ENCODE results near the gene SPHK2.
A peak's percentile ranks its signal among the peaks of the same experiment; 100 is the strongest.
"Not testable (repeated sequence)": the region's sequence is repeated elsewhere in the genome, so short reads cannot be mapped to it uniquely, and the experiment has no call there.

The SPHK2 gene

DNA sequence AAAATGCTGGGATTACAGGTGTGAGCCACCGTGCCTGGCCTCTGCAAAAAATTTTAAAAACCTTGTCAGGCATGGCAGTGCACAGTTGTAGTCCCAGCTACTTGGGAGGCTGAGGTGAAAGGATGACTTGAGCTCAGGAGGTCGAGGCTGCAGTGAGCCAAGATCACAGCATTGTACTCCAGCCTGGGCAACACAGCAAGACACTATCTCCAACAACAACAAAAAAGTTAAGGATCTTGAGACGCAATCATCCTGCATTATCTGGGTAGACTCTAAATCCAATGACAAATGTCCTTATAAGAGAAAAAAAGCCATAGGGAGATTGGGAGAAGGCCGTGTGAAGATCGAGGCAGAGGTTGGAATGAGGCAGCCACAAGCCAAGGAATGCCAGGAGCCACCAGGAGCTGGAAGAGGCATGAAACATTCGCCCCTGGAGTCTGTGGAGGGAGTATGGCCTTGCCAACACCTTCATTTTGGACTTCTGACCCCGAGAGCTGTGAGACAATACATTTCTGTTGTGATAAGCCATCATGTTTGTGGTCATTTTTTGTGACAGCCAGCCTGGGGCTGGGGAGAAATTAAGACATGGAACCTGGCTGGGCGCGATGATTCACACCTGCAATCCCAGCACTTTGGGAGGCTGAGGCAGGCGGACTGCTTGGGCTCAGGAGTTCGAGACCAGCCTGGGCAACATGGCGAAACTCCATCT lies 31.8 kb downstream of the SPHK2 start:
- no peaks in the 10 kb centered on the region for H3K27me3 ChIP-seq (ENCODE audit: control insufficient read depth in 1 of 2, insufficient read depth in 2 of 2, low read length in 2 of 2)
- H3K9me3 ChIP-seq (ENCODE audit: control insufficient read depth in 2 of 2, low read length in 2 of 2): no peaks in the 10 kb centered on the region
- H3K9ac ChIP-seq (ENCODE audit: low read length in 2 of 2): no peak overlapping the region
- no peaks in the 10 kb centered on the region for H3K4me1 ChIP-seq (ENCODE audit: control insufficient read depth, insufficient read depth, low read length)
- H3K36me3 ChIP-seq (ENCODE audit: control insufficient read depth in 2 of 2, insufficient read depth in 2 of 2, low read length in 2 of 2): no peaks in the 10 kb centered on the region
- H3K27ac ChIP-seq (ENCODE audit: low read length): no peak overlapping the region
- H3K4me3 ChIP-seq (ENCODE audit: low read length in 2 of 2): no peak overlapping the region

GRCh38 chr19:48651683-48652048 lies 32.4 kb downstream of the SPHK2 start:
- Histone ChIP-seq H3K36me3 (ENCODE audit: control insufficient read depth in 2 of 2, insufficient read depth in 2 of 2, low read length in 2 of 2) (no peaks in the 10 kb centered on the region), H3K9me3 (ENCODE audit: control insufficient read depth in 2 of 2, low read length in 2 of 2) (no peaks in the 10 kb centered on the region), H3K27me3 (ENCODE audit: control insufficient read depth in 1 of 2, insufficient read depth in 2 of 2, low read length in 2 of 2) (no peaks in the 10 kb centered on the region), H3K4me3 (ENCODE audit: low read length in 2 of 2) (no peak overlapping the region), H3K4me1 (ENCODE audit: control insufficient read depth, insufficient read depth, low read length) (no peaks in the 10 kb centered on the region), H3K27ac (ENCODE audit: low read length) (no peak overlapping the region), H3K9ac (ENCODE audit: low read length in 2 of 2) (no peak overlapping the region)

- no peak overlapping the region for H3K27ac ChIP-seq (ENCODE audit: low read length)
- no peaks in the 10 kb centered on the region for H3K27me3 ChIP-seq (ENCODE audit: control insufficient read depth in 1 of 2, insufficient read depth in 2 of 2, low read length in 2 of 2)
- H3K9ac ChIP-seq (ENCODE audit: low read length in 2 of 2): no peak overlapping the region
- H3K4me3 ChIP-seq (ENCODE audit: low read length in 2 of 2): no peak overlapping the region
- no peaks in the 10 kb centered on the region for H3K4me1 ChIP-seq (ENCODE audit: control insufficient read depth, insufficient read depth, low read length)
- no peaks in the 10 kb centered on the region for H3K9me3 ChIP-seq (ENCODE audit: control insufficient read depth in 2 of 2, low read length in 2 of 2)
- H3K36me3 ChIP-seq (ENCODE audit: control insufficient read depth in 2 of 2, insufficient read depth in 2 of 2, low read length in 2 of 2): no peaks in the 10 kb centered on the region
These were observed 35.2 kb downstream of the SPHK2 start for GRCh38 chr19:48654299-48655059.

DNA sequence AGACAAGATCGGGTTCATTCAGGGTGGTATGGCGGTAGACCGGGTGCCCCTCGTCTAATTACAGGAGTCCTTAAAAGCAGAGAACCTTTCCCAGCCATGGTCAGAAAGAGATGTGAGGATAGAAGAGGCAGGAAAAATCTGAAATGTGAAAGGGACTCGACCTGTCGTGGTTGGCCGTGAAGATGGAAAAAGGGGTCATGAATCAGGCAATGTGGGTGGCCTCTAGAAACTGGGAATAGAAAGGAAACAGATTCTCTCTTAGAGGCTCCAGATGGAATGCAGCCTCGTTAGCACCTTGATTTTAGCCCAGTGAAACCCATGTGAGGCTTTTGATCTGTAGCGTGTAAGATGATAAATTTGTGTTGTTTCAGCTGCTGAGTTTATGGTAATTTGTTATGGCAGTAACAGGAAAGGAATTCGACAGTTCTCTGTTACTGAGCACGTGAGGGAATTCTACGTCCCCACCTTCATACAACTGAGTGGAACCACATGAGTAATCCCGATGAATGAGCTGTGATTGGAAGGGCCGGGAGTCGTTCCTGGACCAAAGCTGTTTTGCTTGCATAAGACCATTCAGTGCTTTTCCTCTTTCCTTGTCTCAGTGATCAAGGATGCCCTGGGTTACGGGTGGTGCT lies 37.7 kb downstream of the SPHK2 start:
- no peak overlapping the region for H3K4me3 ChIP-seq (ENCODE audit: low read length in 2 of 2)
- no peaks in the 10 kb centered on the region for H3K9me3 ChIP-seq (ENCODE audit: control insufficient read depth in 2 of 2, low read length in 2 of 2)
- H3K4me1 ChIP-seq (ENCODE audit: control insufficient read depth, insufficient read depth, low read length): peaks cover 5% of the 10 kb centered on the region
- no peak overlapping the region for H3K27ac ChIP-seq (ENCODE audit: low read length)
- no peaks in the 10 kb centered on the region for H3K36me3 ChIP-seq (ENCODE audit: control insufficient read depth in 2 of 2, insufficient read depth in 2 of 2, low read length in 2 of 2)
- H3K27me3 ChIP-seq (ENCODE audit: control insufficient read depth in 1 of 2, insufficient read depth in 2 of 2, low read length in 2 of 2): no peaks in the 10 kb centered on the region
- no peak overlapping the region for H3K9ac ChIP-seq (ENCODE audit: low read length in 2 of 2)

DNA sequence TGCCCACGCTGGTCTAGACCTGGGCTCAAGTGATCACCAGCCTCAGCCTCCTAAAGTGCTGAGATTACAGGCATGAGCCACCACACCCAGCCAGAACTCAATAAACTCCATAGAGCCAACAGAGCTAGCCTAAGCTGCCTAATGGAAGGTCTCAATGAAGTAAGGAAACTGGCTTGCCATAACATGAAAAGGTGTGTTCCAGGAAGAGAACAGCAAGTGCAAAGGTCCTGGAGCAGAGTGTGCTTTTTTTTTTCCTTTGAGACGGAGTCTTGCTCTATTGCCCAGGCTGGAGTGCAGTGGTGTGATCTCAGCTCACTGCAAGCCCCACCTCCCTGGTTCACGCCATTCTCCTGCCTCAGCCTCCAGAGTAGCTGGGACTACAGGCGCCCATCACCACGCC lies 38.5 kb downstream of the SPHK2 start:
- not testable (repeated sequence) for H3K27me3 ChIP-seq (ENCODE audit: control insufficient read depth in 1 of 2, insufficient read depth in 2 of 2, low read length in 2 of 2); H3K27ac ChIP-seq (ENCODE audit: low read length)

DNA sequence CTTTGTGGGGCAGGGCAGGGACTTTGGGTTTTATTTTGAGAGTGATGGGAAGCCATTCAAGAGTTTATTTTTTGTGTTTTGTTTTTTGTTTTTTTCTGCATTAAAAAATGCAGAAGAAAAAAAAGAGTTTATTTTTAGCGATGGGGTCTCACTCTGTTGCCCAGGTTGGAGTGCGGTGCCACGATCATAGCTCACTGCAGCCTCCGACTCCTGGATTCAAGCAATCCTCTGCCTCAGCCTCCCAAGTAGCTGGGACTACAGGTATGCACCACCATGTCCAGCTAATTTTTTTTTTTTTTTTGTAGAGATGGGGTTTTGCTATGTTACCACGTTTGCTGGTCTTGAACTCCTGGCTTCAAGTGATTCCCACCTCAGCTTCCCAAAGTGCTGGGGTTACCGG lies 39.2 kb downstream of the SPHK2 start:
- Histone ChIP-seq H3K9me3 (ENCODE audit: control insufficient read depth in 2 of 2, low read length in 2 of 2) (no peaks in the 10 kb centered on the region), H3K4me1 (ENCODE audit: control insufficient read depth, insufficient read depth, low read length) (peaks cover 5% of the 10 kb centered on the region), H3K9ac (ENCODE audit: low read length in 2 of 2) (no peak overlapping the region), H3K27ac (ENCODE audit: low read length) (no peak overlapping the region), H3K4me3 (ENCODE audit: low read length in 2 of 2) (no peak overlapping the region), H3K27me3 (ENCODE audit: control insufficient read depth in 1 of 2, insufficient read depth in 2 of 2, low read length in 2 of 2) (no peaks in the 10 kb centered on the region), H3K36me3 (ENCODE audit: control insufficient read depth in 2 of 2, insufficient read depth in 2 of 2, low read length in 2 of 2) (no peaks in the 10 kb centered on the region)

More for the DNA sequence above, 38.5 kb downstream of the SPHK2 start:
- not testable (repeated sequence) for H3K36me3 ChIP-seq (ENCODE audit: control insufficient read depth in 2 of 2, insufficient read depth in 2 of 2, low read length in 2 of 2); H3K4me3 ChIP-seq (ENCODE audit: low read length in 2 of 2); H3K4me1 ChIP-seq (ENCODE audit: control insufficient read depth, insufficient read depth, low read length); H3K9me3 ChIP-seq (ENCODE audit: control insufficient read depth in 2 of 2, low read length in 2 of 2); H3K9ac ChIP-seq (ENCODE audit: low read length in 2 of 2)

GRCh38 chr19:48659768-48660167 lies 40.5 kb downstream of the SPHK2 start:
- Histone ChIP-seq H3K4me1 (ENCODE audit: control insufficient read depth, insufficient read depth, low read length) (peaks cover 5% of the 10 kb centered on the region), H3K4me3 (ENCODE audit: low read length in 2 of 2) (no peak overlapping the region), H3K36me3 (ENCODE audit: control insufficient read depth in 2 of 2, insufficient read depth in 2 of 2, low read length in 2 of 2) (no peaks in the 10 kb centered on the region), H3K9ac (ENCODE audit: low read length in 2 of 2) (no peak overlapping the region), H3K27me3 (ENCODE audit: control insufficient read depth in 1 of 2, insufficient read depth in 2 of 2, low read length in 2 of 2) (no peaks in the 10 kb centered on the region), H3K27ac (ENCODE audit: low read length) (no peak overlapping the region), H3K9me3 (ENCODE audit: control insufficient read depth in 2 of 2, low read length in 2 of 2) (no peaks in the 10 kb centered on the region)

DNA sequence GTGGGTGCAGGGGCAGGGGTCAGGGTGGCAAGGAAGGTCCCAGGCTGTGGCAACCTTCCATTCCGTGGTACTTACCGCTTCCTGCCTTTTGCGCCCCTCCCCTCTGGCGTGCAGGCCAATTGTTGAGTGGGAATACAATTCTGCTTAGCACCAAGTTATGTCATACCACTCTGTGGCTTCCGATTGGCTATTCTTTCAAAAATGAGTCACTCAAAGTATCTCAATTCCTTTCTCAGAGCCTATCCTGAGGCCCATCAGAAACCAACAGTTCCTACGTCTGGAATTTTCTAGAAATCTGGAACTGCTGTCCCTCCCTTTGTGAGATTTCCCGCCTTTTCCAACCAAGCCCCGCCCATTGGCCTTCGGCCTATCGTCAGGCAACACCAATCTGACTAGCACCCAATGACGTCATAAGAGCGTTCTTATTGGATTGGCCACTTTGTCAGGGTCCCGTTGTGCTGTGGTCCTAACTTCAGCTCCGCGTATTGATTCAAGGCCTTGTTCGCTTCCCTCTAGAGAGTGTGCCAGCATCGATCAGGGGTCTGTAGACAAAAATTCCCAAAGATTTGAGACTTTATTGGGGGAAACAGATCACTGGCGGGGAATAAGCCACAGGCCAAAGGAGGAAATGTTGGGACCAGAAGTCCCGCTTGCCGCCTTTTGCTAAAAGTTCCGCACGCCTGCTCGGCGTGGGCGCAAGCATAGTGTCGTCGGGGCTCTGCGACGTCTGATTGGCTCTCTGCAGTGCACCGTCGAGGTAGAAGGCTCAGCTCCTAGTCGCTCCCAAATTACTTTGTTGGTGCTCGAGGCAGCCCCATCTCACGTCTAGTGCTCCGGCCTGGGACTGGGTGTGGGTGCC lies 41.8 kb downstream of the SPHK2 start:
- Histone ChIP-seq H3K27ac (ENCODE audit: low read length) (peak overlapping the region; percentile 46), H3K9me3 (ENCODE audit: control insufficient read depth in 2 of 2, low read length in 2 of 2) (no peaks in the 10 kb centered on the region), H3K9ac (ENCODE audit: low read length in 2 of 2) (no peak overlapping the region), H3K4me1 (ENCODE audit: control insufficient read depth, insufficient read depth, low read length) (peaks cover 5% of the 10 kb centered on the region), H3K36me3 (ENCODE audit: control insufficient read depth in 2 of 2, insufficient read depth in 2 of 2, low read length in 2 of 2) (no peaks in the 10 kb centered on the region), H3K27me3 (ENCODE audit: control insufficient read depth in 1 of 2, insufficient read depth in 2 of 2, low read length in 2 of 2) (no peaks in the 10 kb centered on the region), H3K4me3 (ENCODE audit: low read length in 2 of 2) (peak overlapping the region in 1 of 2 donors; percentile 44)

DNA sequence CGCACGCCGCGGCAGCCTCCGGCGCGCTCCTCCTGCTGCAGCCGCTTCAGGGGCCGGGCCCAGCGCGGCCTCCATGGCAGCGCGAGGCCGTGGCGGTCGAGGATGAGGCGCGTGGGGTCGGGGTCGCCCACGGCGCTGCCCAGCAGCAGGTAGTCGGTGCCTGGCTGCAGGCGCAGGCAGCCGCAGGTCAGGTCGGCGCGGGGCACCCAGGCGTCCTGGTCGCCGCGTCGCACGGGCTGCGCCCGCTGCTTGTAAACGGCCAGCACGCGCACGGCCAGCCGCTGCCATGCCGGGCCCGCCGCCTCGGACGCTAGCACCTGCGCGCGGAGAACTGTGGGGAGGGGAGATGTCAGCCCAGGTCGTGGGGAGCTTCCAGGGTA lies 42.4 kb downstream of the SPHK2 start:
- Histone ChIP-seq H3K4me3 (ENCODE audit: low read length in 2 of 2) (no peak overlapping the region), H3K9me3 (ENCODE audit: control insufficient read depth in 2 of 2, low read length in 2 of 2) (no peaks in the 10 kb centered on the region), H3K4me1 (ENCODE audit: control insufficient read depth, insufficient read depth, low read length) (peaks cover 5% of the 10 kb centered on the region), H3K27ac (ENCODE audit: low read length) (no peak overlapping the region), H3K27me3 (ENCODE audit: control insufficient read depth in 1 of 2, insufficient read depth in 2 of 2, low read length in 2 of 2) (no peaks in the 10 kb centered on the region), H3K36me3 (ENCODE audit: control insufficient read depth in 2 of 2, insufficient read depth in 2 of 2, low read length in 2 of 2) (no peaks in the 10 kb centered on the region), H3K9ac (ENCODE audit: low read length in 2 of 2) (no peak overlapping the region)

DNA sequence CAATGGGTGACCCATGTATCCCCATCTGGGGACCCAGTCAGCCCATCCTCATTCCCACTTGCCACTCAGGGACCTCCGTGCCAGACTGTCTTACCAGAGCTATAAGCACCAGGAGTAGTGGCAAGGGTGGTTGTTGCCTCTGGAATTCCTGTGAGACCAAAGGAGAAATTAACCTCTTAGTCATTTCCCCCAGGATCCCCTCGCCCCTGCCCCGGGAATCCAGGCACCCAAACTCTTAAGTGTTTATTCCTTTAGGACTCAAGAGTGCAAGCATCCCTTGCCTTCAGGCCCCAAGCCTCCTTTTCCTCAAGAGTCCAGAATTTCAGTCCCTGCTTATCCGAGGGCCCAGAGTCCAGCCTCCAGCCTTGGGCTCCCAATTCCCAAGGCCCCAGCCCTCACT lies 44.4 kb downstream of the SPHK2 start:
- Histone ChIP-seq H3K4me1 (ENCODE audit: control insufficient read depth, insufficient read depth, low read length) (peaks cover 5% of the 10 kb centered on the region), H3K4me3 (ENCODE audit: low read length in 2 of 2) (no peak overlapping the region), H3K36me3 (ENCODE audit: control insufficient read depth in 2 of 2, insufficient read depth in 2 of 2, low read length in 2 of 2) (no peaks in the 10 kb centered on the region), H3K27me3 (ENCODE audit: control insufficient read depth in 1 of 2, insufficient read depth in 2 of 2, low read length in 2 of 2) (no peaks in the 10 kb centered on the region), H3K9ac (ENCODE audit: low read length in 2 of 2) (no peak overlapping the region), H3K9me3 (ENCODE audit: control insufficient read depth in 2 of 2, low read length in 2 of 2) (no peaks in the 10 kb centered on the region), H3K27ac (ENCODE audit: low read length) (no peak overlapping the region)
